ENCODE data around the gene SYT3. TPM values are rescaled to one million over a fixed set of nuclear protein-coding genes. Genes with fewer than 3 reads are reported as not detected.

The SYT3 gene
- total RNA-seq, 2 donors from 2014 or later, result 3.0 to 4.4 TPM

DNA sequence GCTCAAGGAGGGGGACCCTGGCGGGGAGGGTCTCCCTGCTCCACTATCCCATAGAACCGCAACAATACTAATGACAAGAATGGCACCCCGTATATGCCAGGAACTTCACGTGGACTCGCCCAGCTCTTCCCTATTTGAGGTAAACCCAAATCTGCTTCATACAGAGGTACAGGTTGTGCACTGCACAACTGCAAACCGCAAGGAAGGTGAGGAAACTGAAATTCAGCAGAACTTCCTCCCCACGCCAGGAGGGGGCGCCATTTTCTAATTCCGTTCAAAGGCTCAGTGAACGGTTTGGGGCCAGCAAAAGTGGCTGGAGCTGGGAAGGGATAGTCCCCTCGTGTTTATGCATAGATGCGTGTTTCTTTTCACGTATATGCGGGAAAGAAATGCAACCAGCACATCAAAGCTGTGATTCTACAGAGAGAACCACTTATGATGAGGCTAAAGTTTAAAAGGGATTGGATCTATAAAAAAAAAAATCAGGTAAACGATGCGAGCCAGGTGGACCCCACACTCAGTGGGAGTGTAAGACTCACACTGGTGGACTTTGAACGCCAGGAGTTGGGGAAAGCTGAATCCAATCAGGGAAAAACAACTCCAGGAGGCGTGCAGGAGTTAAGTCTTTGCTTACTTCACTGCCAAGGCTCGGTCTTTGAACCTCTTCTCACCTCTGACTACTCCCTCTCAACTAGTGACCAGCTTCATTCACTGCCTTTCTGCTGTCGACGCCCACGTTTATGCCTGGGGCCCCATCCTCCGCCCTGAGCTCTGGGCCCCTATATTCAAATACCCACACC lies 29.8 kb upstream of the SYT3 start:
- no peaks in the 10 kb centered on the region for H3K36me3 ChIP-seq
- H3K27me3 ChIP-seq (replicated peaks; ENCODE audit: insufficient read depth), result peaks cover 30% of the 10 kb centered on the region
- 40% methylated on average over 23 of the region's 23 CpGs for WGBS
- H3K9me3 ChIP-seq, result no peaks in the 10 kb centered on the region
- no peaks in the 10 kb centered on the region for H3K4me1 ChIP-seq (replicated peaks)
- TF ChIP-seq, protein P1, sequence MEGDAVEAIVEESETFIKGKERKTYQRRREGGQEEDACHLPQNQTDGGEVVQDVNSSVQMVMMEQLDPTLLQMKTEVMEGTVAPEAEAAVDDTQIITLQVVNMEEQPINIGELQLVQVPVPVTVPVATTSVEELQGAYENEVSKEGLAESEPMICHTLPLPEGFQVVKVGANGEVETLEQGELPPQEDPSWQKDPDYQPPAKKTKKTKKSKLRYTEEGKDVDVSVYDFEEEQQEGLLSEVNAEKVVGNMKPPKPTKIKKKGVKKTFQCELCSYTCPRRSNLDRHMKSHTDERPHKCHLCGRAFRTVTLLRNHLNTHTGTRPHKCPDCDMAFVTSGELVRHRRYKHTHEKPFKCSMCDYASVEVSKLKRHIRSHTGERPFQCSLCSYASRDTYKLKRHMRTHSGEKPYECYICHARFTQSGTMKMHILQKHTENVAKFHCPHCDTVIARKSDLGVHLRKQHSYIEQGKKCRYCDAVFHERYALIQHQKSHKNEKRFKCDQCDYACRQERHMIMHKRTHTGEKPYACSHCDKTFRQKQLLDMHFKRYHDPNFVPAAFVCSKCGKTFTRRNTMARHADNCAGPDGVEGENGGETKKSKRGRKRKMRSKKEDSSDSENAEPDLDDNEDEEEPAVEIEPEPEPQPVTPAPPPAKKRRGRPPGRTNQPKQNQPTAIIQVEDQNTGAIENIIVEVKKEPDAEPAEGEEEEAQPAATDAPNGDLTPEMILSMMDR (IDR thresholded peaks at IDR 0.05), result peak; percentile 25 to 63 (median 54)
- no peak for TF ChIP-seq POLR2AphosphoS5 (IDR thresholded peaks at IDR 0.05)
- H3K4me3 ChIP-seq, result no peak overlapping the region
- DNase-seq (ENCODE audit: low spot score), result no peak
- no peak overlapping the region for H3K27ac ChIP-seq
- intact Hi-C loops (cut with DNase I), result no loop called here

DNA sequence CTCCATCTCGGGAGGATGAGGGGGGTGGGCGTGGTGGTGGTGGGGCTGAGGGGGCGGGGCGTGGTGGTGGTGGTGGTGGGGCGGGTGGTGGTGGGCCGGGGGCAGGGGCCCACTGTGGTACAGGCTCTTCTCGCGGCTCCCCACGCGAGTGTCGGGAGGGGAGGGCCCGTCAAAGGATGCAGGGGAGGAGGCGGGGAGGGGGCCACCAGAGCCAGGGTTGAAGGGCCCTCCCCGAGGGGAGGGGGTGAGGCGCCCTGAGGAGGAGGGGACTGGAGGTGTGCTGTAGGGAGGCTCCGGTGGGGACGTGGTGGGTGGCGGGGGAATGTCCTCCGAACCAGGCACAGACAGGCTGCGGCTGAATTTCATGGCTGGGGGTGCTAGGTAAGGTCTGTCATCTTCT lies 29.2 kb upstream of the SYT3 start:
- no peaks in the 10 kb centered on the region for H3K9me3 ChIP-seq
- no peaks in the 10 kb centered on the region for H3K36me3 ChIP-seq
- TF ChIP-seq POLR2A (IDR thresholded peaks at IDR 0.05) (no peak), POLR2AphosphoS5 (IDR thresholded peaks at IDR 0.05) (no peak)
- TF ChIP-seq, protein P1 (IDR thresholded peaks at IDR 0.05), result no peak
- H3K27me3 ChIP-seq (replicated peaks; ENCODE audit: insufficient read depth), result peaks cover 30% of the 10 kb centered on the region
- 35% methylated on average over 19 of the region's 20 CpGs for WGBS
- H3K4me1 ChIP-seq (replicated peaks), result no peaks in the 10 kb centered on the region
- intact Hi-C loops (cut with DNase I), result no loop called here
- no peak overlapping the region for H3K4me3 ChIP-seq
- H3K27ac ChIP-seq, result no peak overlapping the region
- no peak for DNase-seq (ENCODE audit: low spot score)

DNA sequence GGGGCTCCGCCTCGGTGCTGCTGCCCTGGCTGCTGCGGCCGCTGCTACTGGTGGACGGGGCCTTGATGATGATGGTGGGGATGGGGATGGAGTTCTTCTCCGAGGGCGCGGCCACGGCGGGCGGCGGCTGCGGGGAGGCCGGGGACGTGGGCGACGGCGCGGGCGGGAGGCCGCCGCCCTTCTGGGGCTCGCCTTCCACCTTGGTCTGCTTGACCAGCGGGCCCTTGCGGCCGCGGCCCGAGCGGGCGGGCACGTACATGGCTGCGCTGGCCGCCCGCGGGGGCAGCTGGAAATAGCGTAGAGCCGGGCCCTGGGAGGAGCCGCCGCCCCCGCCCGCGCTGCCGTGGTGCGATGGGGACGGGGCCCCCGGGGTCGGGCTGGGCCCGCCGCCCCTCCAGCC lies 28.7 kb upstream of the SYT3 start:
- 2% methylated on average over 20 of the region's 49 CpGs for WGBS
- intact Hi-C loops (cut with DNase I), result no loop called here
- H3K27me3 ChIP-seq (replicated peaks; ENCODE audit: insufficient read depth), result peaks cover 30% of the 10 kb centered on the region

DNA sequence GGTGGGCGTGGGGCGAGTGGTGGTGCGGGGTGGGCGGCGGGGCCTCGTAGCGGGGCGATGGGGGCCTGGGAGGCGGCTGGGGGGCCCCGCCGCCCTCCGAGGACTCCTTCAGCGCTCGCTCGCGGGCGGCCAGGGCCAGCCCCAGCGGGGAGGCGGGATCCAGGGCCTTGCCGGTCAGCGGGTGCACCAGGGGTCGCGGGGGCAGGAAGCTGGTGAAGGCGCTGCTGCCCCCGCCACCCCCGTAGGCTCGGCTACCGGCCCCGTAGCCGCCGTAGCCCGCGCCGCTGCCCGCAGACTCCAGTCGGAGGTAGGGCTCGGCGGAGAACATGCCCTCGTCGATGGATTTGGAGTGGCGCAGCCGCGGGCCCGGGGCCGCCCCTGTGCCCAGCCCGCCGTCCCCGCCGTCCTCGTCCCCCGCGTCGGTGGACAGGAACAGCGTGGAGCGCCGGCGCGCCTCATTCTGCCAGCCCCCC lies 28.1 kb upstream of the SYT3 start:
- WGBS, result 4% methylated on average over 11 of the region's 58 CpGs
- Histone ChIP-seq H3K4me1 (replicated peaks) (no peaks in the 10 kb centered on the region), H3K36me3 (no peaks in the 10 kb centered on the region), H3K27ac (no peak overlapping the region), H3K4me3 (peak overlapping the region in 1 of 2 donors; percentile 1), H3K9me3 (no peaks in the 10 kb centered on the region), H3K27me3 (replicated peaks; ENCODE audit: insufficient read depth) (peaks cover 30% of the 10 kb centered on the region)
- intact Hi-C loops (cut with DNase I), result no loop called here
- no peak for DNase-seq (ENCODE audit: low spot score)
- TF ChIP-seq POLR2AphosphoS5 (IDR thresholded peaks at IDR 0.05), result no peak

More for the DNA sequence above, 28.7 kb upstream of the SYT3 start:
- H3K4me3 ChIP-seq, result no peak overlapping the region
- H3K36me3 ChIP-seq, result no peaks in the 10 kb centered on the region
- TF ChIP-seq, protein P1 (IDR thresholded peaks at IDR 0.05), result no peak
- TF ChIP-seq POLR2AphosphoS5 (IDR thresholded peaks at IDR 0.05), result no peak
- TF ChIP-seq POLR2A (IDR thresholded peaks at IDR 0.05), result no peak
- no peak overlapping the region for H3K27ac ChIP-seq
- DNase-seq (ENCODE audit: low spot score), result no peak
- H3K9me3 ChIP-seq, result no peaks in the 10 kb centered on the region
- no peaks in the 10 kb centered on the region for H3K4me1 ChIP-seq (replicated peaks)

DNA sequence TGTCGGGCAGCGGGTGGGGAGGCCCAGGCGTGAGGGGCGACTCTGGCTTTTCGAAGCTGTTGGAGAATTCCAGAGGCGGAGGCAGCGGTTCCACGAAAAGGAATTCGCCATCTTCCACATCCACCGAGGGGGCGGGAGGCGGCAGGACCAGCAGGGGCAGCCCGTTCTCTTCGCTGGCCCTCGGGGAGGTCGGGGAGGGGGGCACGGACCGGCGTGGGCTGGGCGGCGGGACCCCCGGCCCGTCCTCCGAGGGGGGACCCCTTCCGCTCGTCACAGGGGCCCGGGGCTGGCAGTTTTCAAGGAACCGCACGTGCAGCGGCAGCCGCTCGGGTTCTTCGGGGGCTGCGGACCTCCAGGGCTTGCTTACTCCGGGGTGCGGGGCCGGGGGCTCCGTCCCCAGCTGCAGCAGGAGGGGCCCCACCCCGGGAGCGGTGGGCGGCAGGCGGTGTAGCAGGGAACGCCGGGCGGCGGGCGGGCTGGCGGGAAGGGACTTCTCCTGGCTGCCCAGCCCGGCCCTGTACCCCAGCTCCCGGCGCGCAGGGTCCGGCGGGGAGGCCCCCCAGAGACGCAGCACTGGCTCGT lies 27.6 kb upstream of the SYT3 start:
- no peak for TF ChIP-seq POLR2A (IDR thresholded peaks at IDR 0.05)
- TF ChIP-seq, protein P1 (IDR thresholded peaks at IDR 0.05), result no peak
- TF ChIP-seq POLR2AphosphoS5 (IDR thresholded peaks at IDR 0.05), result no peak
- Histone ChIP-seq H3K27me3 (replicated peaks; ENCODE audit: insufficient read depth) (peaks cover 30% of the 10 kb centered on the region), H3K9me3 (no peaks in the 10 kb centered on the region), H3K27ac (no peak overlapping the region), H3K4me3 (peak overlapping the region in 1 of 2 donors; percentile 1), H3K36me3 (no peaks in the 10 kb centered on the region), H3K4me1 (replicated peaks) (no peaks in the 10 kb centered on the region)
- DNase-seq (ENCODE audit: low spot score), result no peak
- WGBS, result 2% methylated on average over 38 of the region's 56 CpGs
- intact Hi-C loops (cut with DNase I), result no loop called here
